RKO (cell line): Measurements from ENCODE around the gene CKAP5.

Source experiments
- DNase-seq: peaks from one replicate; pipeline ENCODE4 v3.0.0-alpha.2; 2016; ENCODE audit warnings: low spot score

The CKAP5 gene

DNA sequence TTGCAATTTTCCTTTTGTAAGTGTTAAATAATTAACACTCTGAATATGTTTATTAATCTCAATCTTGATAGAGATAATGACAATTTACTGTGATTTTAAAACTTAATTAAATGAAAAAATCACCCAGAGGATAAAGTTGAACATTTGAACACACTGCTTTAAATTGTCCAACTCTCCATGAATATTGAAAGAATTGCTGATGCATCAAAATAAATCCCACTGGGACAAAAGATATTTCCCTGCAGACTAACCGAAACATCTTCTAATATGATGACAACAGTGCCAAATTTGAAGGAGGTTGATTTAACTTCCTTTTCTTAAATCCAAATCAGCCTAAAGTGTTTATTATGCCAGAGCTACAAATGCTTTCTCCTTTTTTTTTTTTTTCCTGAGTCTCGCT, 79.4 kb downstream of the CKAP5 start:
- DNase-seq: no peak

DNA sequence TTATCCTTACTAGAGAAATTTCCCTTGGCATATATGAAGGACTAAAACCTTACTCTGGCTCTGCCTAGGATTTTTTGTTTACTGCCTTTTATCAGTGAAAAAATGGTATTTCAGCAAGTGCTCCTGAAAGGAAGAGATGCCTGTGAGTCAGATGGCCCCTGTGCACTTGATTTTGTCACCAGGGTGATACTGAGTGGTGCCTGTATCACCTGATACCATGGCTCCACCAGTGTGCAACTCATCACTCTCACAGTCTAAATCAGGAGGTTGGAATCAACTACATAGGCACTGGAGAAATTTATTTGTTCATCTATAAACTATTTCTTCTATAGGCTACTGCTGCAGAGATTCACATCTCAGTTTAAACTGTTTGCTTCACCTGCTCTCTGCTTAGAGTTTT, 83.8 kb downstream of the CKAP5 start:
- no peak for DNase-seq

DNA sequence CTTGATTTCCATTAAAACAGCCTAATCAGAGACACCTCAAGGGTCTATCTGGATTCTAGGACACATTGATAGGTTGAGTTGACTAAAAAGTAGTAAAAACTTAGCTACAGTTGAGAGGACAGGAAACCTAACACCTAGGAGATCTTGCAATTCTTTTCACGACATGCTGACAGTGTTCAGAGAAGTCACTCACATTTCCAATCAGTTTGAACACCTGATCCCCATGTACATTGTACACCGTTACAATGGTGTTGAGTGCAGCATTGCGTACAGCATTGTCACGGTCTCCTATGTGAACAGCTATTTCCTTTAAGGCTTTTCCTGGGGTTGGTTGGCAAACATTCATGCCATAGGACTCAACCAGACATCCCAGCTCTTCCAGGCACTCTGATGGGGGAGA, 84.3 kb downstream of the CKAP5 start:
- no peak for DNase-seq

DNA sequence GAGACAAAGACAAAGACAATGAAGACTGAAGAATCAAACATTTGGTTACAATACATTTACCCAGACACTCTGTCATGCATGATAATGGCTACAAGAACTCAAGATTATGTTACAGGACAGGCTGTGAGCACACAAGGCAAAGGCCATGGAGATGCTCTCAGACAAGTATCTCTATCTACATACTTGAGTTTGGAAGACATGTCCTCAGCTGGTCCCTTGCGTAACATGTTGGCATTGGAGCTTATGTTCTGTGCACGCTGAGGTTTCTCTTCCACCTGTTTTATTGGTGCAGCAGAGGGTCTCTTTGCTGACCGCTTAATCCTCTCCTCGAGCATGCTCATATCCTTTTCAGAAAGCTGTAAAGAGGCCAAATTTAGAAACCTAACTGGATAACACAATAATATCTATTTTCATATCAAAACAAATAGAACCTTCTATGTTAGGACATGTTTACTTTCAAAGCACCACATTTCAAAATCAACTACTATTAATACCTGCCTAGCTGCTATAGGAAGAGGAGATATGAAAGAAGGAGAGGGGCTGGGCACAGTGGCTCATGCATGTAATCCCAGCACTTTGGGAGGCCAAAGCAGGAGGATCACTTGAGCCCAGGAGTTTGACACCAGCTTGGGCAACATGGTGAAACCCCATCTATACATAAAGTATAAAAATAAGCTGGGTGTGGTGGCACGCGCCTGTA, 85.5 kb downstream of the CKAP5 start:
- DNase-seq: no peak

DNA sequence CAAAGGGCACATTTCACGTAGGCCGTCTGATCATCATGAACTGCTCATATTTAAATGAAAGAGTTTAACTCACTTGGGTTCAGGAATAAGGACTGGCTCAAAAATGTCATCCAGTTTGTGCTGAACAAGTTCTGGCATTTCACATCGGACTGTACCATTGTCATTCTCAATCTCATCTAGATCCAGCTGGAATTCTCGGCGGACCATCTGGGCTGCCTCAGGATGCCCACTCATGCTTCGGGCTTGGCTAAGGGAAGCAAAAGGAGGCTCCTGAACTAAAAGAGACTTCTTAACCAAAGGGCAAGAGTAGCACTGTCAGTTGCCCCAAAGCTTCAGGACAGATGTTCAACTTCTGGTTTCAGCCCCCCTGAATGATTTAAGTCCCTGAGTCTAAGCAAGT, 86.9 kb downstream of the CKAP5 start:
- DNase-seq: no peak

DNA sequence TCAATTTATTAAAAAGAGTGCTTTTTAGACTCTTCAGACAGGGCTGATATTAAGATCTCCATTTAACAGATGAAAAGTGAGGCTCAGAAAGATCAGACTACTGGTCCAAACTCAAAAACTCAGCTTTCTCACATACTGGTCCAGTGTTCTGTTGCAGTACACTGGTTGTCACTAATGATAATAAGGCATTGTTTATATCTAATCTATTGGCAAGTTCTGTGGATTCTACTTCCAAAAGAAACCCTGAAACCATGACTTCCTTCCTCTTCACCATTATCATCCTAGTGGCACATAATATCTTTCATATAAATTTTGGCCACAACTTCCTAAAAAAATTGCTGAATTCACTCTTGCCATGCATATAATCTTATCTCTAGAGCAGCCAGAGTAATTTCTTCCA, 90.1 kb downstream of the CKAP5 start:
- DNase-seq: no peak

DNA sequence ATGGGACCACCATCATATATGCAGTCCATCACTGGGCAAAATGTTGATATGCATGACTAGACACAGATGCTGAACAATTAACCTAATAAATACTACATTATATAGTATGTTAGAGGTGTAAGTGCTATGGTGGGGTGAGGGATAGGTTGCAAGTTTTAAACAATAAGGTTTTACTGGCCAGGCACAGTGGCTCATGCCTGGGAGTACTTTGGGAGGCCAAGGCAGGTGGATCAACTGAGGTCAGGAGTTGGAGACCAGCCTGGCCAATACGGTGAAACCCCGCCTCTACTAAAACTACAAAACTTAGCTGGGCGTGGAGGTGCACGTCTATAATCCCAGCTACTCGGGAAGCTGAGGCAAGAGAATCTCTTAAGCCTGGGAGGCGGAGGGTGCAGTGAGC, 98.9 kb downstream of the CKAP5 start:
- no peak for DNase-seq

DNA sequence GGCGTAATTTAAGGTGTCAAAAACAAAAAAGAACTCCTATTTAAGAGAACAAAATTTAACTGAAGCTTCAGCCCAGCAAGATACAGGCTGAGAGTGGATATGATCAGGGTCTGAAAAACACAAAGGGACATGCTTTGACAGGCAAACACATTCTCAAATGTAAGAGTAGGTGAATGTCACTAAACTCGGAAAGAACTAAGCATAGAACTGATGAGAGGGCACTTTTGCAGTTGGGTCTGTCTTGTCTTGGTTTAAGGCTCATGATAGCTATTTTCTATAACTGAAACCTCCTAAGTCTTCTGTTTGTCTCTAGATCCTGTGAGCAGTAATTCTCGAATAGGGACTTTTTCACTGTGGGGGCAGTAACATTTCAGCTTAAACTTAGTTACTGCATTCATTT, 100.1 kb downstream of the CKAP5 start:
- no peak for DNase-seq

DNA sequence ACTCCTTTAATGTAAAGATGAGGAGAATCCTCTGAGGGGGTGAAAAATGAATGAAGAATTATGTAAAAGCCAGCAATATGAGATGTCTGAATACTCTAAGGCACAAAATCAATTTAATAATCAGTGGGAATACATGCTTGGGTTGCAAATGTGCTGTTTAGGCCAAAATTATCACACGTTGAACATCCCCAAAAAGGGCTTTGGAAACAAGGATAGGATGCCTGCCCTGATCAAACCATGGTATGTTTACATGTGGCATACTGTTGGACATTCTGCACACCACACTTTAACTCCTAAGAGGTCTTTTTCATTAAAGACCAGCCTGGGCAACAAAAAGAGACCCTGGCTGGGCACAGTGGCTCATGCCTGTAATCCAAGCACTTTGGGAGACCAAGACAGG, 100.8 kb downstream of the CKAP5 start:
- DNase-seq: no peak

DNA sequence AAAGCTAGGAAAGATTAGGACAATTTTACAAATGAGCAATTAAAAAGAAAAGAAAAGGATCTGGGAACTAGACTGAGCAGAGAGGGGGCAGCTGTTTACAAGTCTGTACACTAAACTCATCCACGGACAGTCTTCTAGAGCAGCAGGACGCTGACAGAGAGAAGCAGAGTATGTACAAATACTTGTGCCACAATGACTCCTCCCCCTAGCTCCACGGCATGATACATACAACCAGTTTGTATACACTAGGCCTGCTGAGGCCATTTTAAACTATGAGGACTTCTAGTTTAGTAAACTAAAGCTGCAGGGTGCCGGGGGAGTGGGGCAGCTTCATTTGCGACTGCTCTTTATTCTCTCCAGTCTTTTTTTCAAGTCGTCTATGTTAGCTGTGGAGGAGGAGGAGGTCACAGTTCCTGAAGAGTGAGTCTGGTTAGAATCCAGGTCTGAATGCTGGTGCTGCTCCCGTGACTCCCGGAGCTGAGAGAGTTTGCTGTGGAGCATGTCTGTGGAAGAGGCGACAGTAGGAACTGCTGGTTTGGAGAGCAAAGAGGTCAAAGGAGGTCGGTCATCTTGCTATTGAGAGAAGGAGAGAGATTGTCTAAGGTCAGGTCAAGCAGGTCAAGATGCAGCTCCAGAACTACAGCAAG, 102.3 kb downstream of the CKAP5 start:
- DNase-seq: no peak

DNA sequence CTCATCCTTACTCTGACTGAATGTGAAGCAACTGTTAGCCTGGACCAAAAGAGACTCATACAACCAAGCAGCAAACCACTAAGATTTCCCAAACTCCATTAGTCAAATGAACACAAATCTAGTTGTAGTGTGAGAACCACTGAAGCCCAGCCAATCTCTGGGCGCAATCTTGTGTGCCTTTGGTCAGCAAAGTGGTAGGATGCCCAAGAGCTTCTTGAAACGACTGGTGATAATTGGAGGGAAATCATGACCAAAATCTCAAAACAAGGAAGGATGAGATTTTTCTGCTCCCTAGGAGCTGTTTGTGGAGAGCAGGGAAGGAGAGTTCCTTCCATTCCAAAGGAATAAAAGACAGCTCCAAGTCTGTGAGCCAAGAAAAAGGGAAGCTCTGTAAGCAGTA, 103.0 kb downstream of the CKAP5 start:
- no peak for DNase-seq

DNA sequence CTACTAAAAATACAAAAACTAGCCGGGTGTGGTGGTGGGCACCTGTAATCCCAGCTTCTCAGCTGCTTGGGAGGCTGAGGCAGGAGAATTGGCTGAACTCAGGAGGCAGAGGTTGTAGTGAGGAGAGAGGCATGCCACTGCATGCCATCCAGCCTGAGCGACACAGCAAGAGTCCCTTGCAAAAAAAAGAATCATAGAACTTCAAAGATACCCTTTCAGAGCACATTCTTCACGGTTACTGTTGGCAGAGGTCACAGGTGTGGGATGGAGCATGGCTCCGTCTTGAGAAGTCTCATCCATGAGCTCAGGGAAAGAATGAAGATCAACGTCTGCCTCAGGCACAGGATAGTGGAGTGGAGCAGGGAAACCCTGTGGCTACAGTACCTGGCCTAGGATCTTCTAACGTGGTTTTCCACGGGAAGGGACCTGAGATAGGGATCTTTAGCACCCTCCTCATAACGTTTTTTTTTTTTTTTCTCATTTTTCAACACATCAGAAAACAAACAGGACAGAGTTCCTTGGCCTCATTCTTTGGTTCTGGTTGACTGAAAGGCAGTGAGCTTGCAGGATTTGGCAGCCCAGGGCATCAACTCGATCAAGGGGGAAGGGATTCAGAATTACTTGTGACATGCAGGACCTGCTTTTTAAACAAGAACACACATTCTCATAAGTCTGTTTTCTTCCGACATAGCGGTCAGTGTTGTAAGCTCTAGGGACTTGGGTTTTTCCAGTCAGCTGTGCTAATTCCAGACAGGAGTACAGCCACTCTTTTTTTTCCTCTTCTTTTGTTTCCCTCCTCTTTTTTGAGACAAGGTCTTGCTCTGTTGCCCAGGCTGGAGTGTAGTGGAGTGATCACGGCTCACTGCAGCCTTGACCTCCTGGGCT, 104.2 kb downstream of the CKAP5 start:
- DNase-seq: no peak

DNA sequence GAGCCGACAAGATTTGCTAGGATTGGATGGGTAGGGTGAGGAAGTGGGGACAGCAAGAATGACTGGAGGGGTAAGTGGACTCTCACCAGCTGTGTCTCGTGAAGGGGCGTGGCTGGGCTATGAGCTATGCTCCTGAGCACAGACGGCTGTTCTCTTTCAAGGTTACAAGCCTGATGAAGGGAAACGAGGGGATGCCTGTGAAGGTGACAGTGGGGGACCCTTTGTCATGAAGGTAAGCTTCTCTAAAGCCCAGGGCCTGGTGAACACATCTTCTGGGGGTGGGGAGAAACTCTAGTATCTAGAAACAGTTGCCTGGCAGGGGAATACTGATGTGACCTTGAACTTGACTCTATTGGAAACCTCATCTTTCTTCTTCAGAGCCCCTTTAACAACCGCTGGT, 107.2 kb downstream of the CKAP5 start:
- no peak for DNase-seq

DNA sequence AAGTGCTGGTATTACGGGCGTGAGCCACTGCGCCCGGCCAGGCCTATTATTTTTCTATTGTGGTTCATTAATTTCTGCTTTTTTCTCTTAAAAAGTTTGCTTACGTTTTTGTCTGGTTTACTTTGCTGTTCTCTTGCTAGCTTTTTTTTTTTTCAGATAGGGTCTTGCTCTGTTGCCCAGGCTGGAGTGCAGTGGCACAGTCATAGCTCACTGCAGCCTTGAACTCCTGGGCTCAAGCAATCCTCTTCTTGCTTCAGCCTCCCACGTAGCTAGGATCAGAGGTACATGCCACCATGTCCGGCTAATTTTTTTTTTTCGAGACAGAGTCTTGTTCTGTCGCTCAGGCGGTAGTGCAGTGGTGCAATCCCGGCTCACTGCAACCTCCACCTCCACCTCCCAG, 108.4 kb downstream of the CKAP5 start:
- DNase-seq: no peak

DNA sequence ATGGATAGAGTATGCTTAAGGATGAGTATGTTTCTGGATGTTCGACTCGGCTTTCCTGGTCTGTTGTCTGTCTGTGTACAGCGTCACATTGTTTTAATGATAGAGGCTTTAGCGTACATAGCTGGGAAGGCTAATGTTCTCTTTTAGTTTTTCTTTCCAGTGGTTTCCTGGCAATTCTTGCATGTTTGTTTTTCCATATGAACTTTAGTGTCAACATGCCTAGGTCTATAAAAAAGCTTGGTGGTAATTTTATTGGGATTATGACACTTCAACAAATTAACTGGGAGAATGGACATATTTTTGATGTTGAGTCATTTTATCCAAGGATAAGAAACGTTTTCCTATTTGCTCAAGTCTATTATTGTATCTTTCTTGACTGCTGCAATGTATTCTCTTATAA, 109.5 kb downstream of the CKAP5 start:
- no peak for DNase-seq

DNA sequence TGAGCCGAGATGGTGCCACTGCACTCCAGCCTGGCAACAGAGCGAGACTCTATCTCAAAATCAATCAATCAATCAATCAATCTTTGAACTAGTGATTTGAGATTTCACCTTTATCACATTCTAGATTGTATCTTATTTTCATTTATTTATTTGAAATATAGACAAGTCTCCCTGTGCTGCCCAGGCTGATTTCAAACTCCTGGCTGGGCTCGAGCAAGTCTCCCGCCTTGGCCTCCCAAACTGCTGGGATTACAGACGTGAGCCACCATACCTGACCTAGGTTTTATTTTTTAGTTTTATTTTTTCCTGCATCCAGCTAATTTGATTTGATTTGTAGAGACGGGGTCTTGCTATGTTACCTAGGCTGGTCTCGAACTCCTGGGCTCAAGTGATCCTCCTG, 109.9 kb downstream of the CKAP5 start:
- no peak for DNase-seq

DNA sequence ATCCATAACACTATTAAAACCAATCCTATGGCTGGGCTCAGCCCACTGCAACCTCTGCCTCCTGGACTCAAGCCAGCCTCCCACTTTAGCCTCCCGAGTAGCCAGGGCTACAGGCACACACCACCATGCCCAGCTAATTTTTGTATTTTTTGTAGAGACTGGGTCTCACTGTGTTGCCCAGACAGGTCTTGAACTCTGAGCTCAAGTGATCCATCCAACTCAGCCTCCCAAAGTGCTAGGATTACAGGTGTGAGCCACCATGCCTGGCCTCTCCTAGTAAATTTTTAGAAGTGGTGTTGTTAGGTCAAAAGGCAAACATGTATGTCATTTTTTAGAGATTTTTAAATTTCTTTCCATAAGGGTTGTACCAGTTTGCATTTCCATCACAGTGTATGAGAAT, 112.8 kb downstream of the CKAP5 start:
- no peak for DNase-seq

DNA sequence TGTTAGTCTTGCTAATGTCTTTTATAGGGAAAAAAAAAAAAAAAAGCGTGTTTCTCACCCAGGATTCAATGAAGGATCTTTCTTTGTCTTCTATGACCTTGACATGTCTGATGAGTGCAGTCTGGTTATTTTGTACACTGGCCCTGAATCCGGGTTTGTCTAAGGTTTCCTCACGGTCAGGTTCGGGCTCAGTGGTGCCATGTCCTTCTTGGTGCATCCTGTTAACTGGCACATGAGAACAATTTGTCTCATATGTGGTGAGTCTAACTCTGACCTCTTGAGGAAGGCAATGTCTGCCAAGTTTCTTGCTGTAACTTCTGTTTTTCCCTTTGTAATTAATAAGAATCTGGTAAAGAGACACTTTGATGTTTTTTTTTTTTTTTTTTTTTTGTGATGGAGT, 114.5 kb downstream of the CKAP5 start:
- DNase-seq: no peak

DNA sequence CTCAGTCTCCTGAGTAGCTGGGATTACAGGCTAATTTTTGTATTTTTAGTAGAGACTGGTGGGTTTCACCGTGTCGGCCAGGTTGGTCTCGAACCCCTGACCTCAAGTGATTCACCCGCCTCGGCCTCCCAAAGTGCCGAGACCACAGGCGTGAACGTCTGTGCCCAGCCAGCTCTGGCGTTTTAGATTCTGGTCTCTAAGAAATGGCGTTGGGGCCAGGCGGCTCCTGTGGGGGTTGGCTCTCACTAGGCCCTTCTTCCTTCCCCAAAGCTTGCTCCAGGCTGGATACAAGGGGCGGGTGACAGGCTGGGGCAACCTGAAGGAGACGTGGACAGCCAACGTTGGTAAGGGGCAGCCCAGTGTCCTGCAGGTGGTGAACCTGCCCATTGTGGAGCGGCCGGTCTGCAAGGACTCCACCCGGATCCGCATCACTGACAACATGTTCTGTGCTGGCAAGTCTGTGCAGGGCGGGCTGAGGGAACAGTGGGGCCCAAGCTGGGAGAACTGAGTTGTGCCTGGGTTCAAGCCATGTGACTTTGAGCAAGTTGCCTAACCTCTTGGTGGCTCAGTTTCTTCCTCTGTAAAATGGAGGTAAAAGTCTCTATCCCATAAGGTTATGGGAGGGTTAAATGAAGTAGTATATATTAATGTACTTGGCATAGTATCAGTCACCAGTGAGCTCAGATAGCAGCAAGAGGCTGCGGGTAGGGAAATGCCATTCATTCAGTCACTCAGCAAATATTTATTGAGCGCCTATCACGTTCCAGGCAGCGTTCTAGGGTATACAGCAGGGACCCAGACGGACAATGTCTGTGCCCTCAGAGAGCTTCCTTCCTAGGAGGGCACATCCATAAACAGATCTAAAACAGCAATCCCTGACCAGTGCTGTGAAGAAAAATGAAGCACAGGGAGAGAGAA, 116.7 kb downstream of the CKAP5 start:
- DNase-seq: no peak

DNA sequence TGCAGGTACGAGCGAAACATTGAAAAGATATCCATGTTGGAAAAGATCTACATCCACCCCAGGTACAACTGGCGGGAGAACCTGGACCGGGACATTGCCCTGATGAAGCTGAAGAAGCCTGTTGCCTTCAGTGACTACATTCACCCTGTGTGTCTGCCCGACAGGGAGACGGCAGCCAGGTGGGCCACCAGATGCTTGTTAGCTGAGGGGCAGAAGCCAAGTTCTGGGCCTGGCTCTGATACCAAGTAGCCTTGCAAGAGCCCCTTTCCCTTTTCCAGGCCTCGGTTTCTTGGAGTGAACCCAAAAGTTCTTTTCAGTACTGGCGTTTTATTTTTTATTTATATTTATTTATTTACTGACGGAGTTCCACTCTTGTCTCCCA, 117.4 kb downstream of the CKAP5 start:
- DNase-seq: no peak

DNA sequence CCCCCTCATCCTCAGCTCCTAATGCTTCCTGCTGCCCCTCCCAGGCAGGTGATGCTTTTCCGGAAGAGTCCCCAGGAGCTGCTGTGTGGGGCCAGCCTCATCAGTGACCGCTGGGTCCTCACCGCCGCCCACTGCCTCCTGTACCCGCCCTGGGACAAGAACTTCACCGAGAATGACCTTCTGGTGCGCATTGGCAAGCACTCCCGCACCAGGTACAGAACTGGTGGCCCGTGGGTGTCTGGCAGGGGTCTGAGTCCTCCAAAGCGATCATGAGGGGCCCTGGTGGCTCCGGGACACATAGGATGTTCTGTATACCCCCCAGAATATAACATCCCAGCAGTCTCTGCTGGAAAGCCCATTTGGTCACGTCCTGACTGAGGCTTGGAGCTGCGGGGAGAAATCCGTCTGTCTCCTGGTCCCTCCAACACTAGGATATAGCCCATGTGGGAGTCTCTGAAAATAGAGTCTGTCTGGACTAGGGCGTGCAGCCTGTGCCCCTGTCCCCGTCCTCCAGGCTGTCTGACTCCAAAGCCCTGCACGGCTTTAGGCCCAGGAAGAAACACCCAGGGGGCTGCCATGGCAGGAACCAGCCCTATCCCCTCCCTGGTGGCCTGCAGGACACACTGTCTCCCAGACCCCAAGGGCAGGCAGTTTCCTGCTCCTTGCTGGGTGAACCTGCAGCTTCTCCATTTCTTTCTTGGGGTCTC, 118.0 kb downstream of the CKAP5 start:
- no peak for DNase-seq
